22Rv1 (cell line): ENCODE measurements around the gene TSC22D1.

ENCODE experiments used
- H3K27ac ChIP-seq: fragments of 450-650 bp; 2 replicates; pipeline ENCODE4 v1.5.1; 2017
- ZFX ChIP-seq: fragments of 450-650 bp; IDR thresholded peaks from 2 replicates; pipeline ENCODE4 v1.6.1; 2017; ENCODE audit warnings: antibody characterized with exemption, borderline replicate concordance
- TF ChIP-seq, protein P1 (sequence below): fragments of 450-650 bp; IDR thresholded peaks from 2 replicates; pipeline ENCODE4 v1.5.1; 2017; ENCODE audit warnings: mild to moderate bottlenecking

The TSC22D1 gene

DNA sequence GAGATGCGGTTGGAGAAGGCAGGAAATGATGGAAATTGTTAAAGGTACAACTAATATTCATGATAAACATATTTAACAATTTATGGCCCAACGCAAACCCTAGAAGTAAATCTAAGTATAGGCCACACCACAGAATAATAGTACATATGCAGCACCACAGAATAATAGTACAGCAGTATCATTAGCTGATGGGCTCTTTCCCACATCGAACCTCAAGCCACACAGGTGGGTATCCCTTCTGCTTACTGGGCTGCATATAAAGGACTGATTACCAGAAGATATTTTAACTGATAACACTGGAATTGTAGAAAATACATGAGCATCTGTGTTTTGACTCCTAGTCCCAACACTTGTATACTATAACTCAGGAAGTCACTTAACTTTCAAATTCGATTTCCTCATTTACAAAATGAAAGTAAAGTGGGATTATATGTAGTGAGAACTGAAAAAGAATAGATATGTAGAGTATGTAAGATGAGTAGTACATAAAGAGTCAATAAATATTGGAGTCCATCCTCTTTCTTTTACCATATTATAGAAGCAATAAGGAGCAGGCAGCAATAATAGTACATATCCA, 91.5 kb downstream of the TSC22D1 start:
- TF ChIP-seq, protein P1, sequence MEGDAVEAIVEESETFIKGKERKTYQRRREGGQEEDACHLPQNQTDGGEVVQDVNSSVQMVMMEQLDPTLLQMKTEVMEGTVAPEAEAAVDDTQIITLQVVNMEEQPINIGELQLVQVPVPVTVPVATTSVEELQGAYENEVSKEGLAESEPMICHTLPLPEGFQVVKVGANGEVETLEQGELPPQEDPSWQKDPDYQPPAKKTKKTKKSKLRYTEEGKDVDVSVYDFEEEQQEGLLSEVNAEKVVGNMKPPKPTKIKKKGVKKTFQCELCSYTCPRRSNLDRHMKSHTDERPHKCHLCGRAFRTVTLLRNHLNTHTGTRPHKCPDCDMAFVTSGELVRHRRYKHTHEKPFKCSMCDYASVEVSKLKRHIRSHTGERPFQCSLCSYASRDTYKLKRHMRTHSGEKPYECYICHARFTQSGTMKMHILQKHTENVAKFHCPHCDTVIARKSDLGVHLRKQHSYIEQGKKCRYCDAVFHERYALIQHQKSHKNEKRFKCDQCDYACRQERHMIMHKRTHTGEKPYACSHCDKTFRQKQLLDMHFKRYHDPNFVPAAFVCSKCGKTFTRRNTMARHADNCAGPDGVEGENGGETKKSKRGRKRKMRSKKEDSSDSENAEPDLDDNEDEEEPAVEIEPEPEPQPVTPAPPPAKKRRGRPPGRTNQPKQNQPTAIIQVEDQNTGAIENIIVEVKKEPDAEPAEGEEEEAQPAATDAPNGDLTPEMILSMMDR: no peak
- no peak for TF ChIP-seq ZFX
- H3K27ac ChIP-seq: no peak overlapping the region

DNA sequence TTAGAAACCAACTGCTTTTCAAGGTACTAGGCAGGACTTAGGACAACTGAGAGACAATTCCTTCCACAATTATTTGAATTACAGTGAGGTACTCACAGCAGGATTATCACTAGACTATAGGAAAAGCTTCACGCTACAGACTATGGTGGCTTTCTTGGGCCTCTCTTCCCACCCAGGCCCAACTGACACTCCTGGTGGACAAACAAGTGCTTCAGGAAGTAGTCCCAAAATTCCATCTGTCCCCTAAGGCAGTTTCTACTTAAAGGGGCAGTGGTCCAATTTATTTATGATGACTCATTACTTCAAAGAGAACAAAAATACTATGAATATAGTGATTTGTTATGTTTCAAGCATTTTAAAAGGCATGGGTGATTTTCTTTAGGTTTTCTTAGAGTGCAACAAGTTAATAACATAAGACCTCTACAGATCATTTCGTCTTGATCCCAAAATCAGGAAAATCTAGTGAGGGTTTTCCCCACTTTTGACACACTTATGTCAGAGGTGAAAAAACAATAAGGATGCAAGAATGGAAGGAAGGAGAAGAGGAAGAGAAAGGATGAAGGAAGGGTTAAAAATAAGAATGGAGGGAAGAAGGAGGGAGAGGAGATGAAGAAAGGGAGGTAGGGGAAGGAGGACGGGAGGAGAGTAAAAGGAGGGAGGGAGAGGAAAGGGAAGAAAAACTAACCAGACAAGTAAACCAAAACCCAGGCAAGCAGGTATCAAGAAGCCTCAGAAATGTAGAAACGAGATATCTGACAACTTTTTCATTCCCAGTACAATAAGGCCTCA, 101.8 kb downstream of the TSC22D1 start:
- TF ChIP-seq, protein P1: no peak
- H3K27ac ChIP-seq: peak overlapping the region; percentile 57

DNA sequence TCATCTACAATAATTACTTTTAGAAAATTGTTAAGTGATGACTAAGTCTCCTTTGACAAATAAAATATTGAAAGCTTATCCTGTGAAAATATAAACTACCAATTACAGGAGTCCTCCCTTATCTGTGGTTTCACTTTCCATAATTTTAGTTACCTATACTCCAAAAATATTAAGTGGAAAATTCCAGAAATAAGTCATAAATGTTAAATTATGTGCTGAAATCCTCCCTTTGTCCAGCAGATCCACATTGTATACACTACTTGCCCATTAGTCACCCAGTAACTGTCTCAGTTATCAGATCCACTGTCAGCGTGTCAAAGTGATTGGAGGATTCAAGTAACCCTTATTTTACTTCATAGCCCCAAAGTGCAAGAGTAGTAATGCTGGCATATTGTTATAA, 104.4 kb downstream of the TSC22D1 start:
- H3K27ac ChIP-seq: no peak overlapping the region
- TF ChIP-seq, protein P1: no peak
- TF ChIP-seq ZFX: no peak

DNA sequence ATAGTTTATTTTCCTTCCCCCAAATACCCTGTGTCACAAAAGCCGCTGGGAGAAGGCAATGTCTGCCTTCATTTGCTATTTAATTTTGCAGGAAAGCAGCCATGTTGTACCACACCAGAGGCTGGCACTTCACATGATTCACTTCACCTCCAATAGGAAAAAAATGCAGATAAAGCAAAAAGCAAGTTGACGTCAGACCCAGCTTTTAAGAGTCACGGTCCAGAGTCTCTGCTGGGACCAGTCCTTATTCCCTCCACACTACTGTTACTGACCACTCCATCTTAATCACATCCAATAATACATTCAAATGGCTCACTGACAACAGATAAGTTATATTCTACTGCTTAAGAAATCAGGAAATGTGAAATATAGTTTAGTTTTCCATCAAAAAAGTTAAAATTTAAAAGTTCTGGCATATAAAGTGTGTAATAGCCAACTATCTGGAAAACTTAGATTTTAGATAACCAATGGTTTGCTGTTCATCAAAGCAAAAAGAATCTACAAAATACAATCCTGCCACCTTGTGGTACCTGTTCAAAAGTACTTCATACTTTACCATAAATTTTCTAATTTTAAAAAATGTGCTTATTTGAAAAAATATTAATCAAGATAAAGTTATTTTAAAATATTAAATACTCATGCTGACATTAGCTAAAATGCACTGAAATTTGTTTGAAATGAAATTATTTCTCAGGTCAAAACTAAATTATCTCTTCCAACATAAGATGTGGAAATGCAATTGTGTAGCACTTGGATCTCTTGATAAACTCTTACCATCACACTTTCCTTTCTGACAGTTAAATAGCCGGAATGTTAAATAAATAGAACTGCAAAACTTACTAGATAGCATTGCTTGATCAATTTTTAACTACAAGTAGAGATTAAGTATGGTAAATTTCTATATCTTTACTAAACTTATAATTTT, 105.2 kb downstream of the TSC22D1 start:
- H3K27ac ChIP-seq: no peak overlapping the region
- TF ChIP-seq, protein P1: peak; percentile 79
- TF ChIP-seq ZFX: no peak

DNA sequence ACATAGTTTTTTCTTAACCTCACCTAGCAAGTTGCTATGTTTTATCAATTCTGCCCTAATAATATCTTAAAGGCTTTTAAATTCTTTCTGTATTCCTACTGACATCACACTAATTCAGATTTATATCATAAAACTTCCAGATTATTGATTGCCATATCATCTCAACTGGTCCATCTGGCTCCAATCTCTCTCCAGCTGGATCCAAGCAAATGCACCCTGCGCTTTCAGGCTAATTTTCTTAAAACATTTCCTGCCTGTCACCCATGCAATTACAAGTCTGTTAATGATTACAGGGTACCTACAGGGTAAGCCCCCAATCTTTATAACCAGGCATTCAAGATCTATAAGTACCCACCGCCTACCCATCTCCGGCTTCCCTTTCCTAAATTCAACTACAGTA, 107.3 kb downstream of the TSC22D1 start:
- H3K27ac ChIP-seq: no peak overlapping the region
- TF ChIP-seq, protein P1: no peak
- no peak for TF ChIP-seq ZFX

DNA sequence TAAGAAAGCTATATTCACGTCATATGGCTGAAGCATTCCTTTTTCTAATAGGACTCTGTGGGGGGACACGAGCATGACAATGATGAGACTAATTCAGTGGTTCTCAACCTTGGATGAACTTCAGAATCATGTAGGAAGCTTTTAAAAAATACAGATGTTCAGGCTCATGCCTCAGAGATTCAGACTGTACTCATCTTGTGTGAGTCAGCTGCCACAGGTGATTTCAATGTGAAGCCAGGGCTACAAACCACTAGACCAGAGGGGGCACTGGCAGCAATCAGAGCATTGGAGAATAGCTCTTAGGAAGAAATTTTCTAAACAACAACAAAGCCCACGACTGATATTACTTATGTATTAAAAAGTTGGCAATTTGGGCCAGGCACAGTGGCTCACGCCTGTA, 110.8 kb downstream of the TSC22D1 start:
- TF ChIP-seq ZFX: no peak
- TF ChIP-seq, protein P1: no peak
- H3K27ac ChIP-seq: no peak overlapping the region
